GM12891 (cell line): Measurements from ENCODE around the gene RIN3.

Experiments
- PAX5 ChIP-seq: IDR thresholded peaks from 2 replicates; pipeline ENCODE4 v1.6.1; 2011; ENCODE audit warnings: low read length, moderate library complexity, mild to moderate bottlenecking; ENCODE audit not compliant: insufficient read depth, severe bottlenecking
- POLR2A ChIP-seq: IDR thresholded peaks from 2 replicates; pipeline ENCODE4 v1.6.1; 2011; ENCODE audit warnings: low read depth, low read length, control low read depth
- POLR2AphosphoS5 ChIP-seq: IDR thresholded peaks from 2 replicates; pipeline ENCODE4 v1.6.1; 2011; ENCODE audit warnings: low read depth, low read length, control low read depth
- POU2F2 ChIP-seq: IDR thresholded peaks from 2 replicates; pipeline ENCODE4 v1.6.1; 2011; ENCODE audit warnings: low read depth, mild to moderate bottlenecking, control low read depth, low read length, moderate library complexity
- SPI1 ChIP-seq: IDR thresholded peaks from 2 replicates; pipeline ENCODE4 v1.6.1; 2011; ENCODE audit warnings: low read depth, low read length, control low read depth
- TAF1 ChIP-seq: IDR thresholded peaks from 2 replicates; pipeline ENCODE4 v1.6.1; 2011; ENCODE audit warnings: low read depth, low read length, control low read depth

DNA sequence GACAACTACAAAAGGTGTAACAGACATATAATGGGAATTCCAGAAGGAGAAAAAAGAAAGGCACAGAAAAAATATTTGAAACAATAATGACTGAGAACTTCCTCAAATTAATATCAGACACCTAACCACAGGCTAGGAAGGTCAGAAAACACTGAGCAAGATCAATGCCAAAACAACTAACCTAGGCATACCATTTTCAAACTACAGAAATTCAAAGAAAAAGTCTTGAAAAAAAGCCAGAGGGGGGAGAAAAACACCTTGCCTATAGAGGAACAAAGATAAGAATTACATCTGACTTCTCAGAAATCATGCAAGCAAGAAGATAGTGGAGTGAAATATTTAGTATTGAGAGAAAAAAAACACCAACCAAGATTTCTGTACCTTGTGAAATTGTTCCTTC, 77.8 kb downstream of the RIN3 start:
- TF ChIP-seq POLR2AphosphoS5: no peak
- TF ChIP-seq POLR2A: no peak
- no peak for TF ChIP-seq POU2F2
- TF ChIP-seq PAX5: no peak
- no peak for TF ChIP-seq TAF1
- TF ChIP-seq SPI1: no peak
